Measurements from ENCODE around the gene MSI2. TPM values are rescaled to one million over a fixed set of nuclear protein-coding genes. Genes with fewer than 3 reads are reported as not detected.
"Not testable (repeated sequence)": the region's sequence is repeated elsewhere in the genome, so short reads cannot be mapped to it uniquely, and the experiment has no call there.

The MSI2 gene
- total and polyA plus RNA-seq, 7 donors = 12.6 to 25.8 (median 21.3) TPM

- TF ChIP-seq POLR2A (IDR thresholded peaks at IDR 0.05) (no peak), POLR2AphosphoS5 (IDR thresholded peaks at IDR 0.05) (no peak), CTCF (IDR thresholded peaks at IDR 0.05) (no peak), EP300 (IDR thresholded peaks at IDR 0.05) (no peak)
- 79 to 94% methylated on average over 7 of the region's 7 CpGs for WGBS, 2 donors
- no peaks in the 10 kb centered on the region for H3K4me1 ChIP-seq
- no peak overlapping the region for H3K27ac ChIP-seq
- H3K27me3 ChIP-seq = no peaks in the 10 kb centered on the region
- H3K36me3 ChIP-seq = no peaks in the 10 kb centered on the region
- intact Hi-C loops (cut with DNase I) = no loop called here
- no peak for DNase-seq
- H3K4me3 ChIP-seq = no peak overlapping the region
- no peaks in the 10 kb centered on the region for H3K9me3 ChIP-seq
These were observed 242.1 kb downstream of the MSI2 start for GRCh38 chr17:57498443-57498842.

- DNase-seq; H3K27me3 ChIP-seq; intact Hi-C loops (cut with DNase I); H3K27ac ChIP-seq; H3K4me3 ChIP-seq; H3K4me1 ChIP-seq; H3K36me3 ChIP-seq; H3K9me3 ChIP-seq: not testable (repeated sequence)
- WGBS, 2 donors = 87 to 95% methylated on average over 3 of the region's 3 CpGs
These were observed 242.9 kb downstream of the MSI2 start for GRCh38 chr17:57499221-57499620.

- no peaks in the 10 kb centered on the region for H3K27me3 ChIP-seq
- H3K27ac ChIP-seq = no peak overlapping the region
- H3K36me3 ChIP-seq = no peaks in the 10 kb centered on the region
- WGBS, 2 donors = 83 to 93% methylated on average over 6 of the region's 6 CpGs
- H3K4me1 ChIP-seq = no peaks in the 10 kb centered on the region
- no peaks in the 10 kb centered on the region for H3K9me3 ChIP-seq
- no peak for DNase-seq
- TF ChIP-seq POLR2AphosphoS5 (IDR thresholded peaks at IDR 0.05) (no peak), CTCF (IDR thresholded peaks at IDR 0.05) (no peak), EP300 (IDR thresholded peaks at IDR 0.05) (no peak), POLR2A (IDR thresholded peaks at IDR 0.05) (no peak)
- no peak overlapping the region for H3K4me3 ChIP-seq
- intact Hi-C loops (cut with DNase I) = no loop called here
These were observed 243.3 kb downstream of the MSI2 start for GRCh38 chr17:57499648-57500049.

- no peaks in the 10 kb centered on the region for H3K36me3 ChIP-seq
- no peaks in the 10 kb centered on the region for H3K9me3 ChIP-seq
- no peak for DNase-seq
- WGBS, 2 donors = 89 to 91% methylated on average over 9 of the region's 9 CpGs
- no peak overlapping the region for H3K27ac ChIP-seq
- TF ChIP-seq EP300 (IDR thresholded peaks at IDR 0.05) = no peak
- TF ChIP-seq POLR2A (IDR thresholded peaks at IDR 0.05) = no peak
- no peak for TF ChIP-seq CTCF (IDR thresholded peaks at IDR 0.05)
- TF ChIP-seq POLR2AphosphoS5 (IDR thresholded peaks at IDR 0.05) = no peak
- H3K27me3 ChIP-seq = no peaks in the 10 kb centered on the region
- no peaks in the 10 kb centered on the region for H3K4me1 ChIP-seq
- no peak overlapping the region for H3K4me3 ChIP-seq
- intact Hi-C loops (cut with DNase I) = no loop called here
These were observed 244.7 kb downstream of the MSI2 start for GRCh38 chr17:57501016-57501415.

GRCh38 chr17:57502022-57502421, 245.7 kb downstream of the MSI2 start:
- H3K4me1 ChIP-seq = peaks cover 0 to 6% (median 0%) of the 10 kb centered on the region in 4 donors
- WGBS, 2 donors = 86 to 95% methylated on average over 4 of the region's 4 CpGs
- no peak for DNase-seq
- no peaks in the 10 kb centered on the region for H3K9me3 ChIP-seq
- no peaks in the 10 kb centered on the region for H3K36me3 ChIP-seq
- H3K4me3 ChIP-seq = no peak overlapping the region
- no peak overlapping the region for H3K27ac ChIP-seq
- intact Hi-C loops (cut with DNase I) = no loop called here
- H3K27me3 ChIP-seq = no peaks in the 10 kb centered on the region
- TF ChIP-seq POLR2AphosphoS5 (IDR thresholded peaks at IDR 0.05) (no peak), POLR2A (IDR thresholded peaks at IDR 0.05) (no peak), EP300 (IDR thresholded peaks at IDR 0.05) (no peak)

GRCh38 chr17:57502811-57503241, 246.5 kb downstream of the MSI2 start:
- peaks cover 0 to 12% (median 0%) of the 10 kb centered on the region in 4 donors for H3K4me1 ChIP-seq
- H3K27me3 ChIP-seq = no peaks in the 10 kb centered on the region
- intact Hi-C loops (cut with DNase I) = no loop called here
- no peak overlapping the region for H3K4me3 ChIP-seq
- DNase-seq = no peak
- H3K36me3 ChIP-seq = no peaks in the 10 kb centered on the region
- no peaks in the 10 kb centered on the region for H3K9me3 ChIP-seq
- TF ChIP-seq POLR2AphosphoS5 (IDR thresholded peaks at IDR 0.05) (no peak), EP300 (IDR thresholded peaks at IDR 0.05) (no peak), CTCF (IDR thresholded peaks at IDR 0.05) (no peak), POLR2A (IDR thresholded peaks at IDR 0.05) (no peak)
- 91 to 94% methylated on average over 2 of the region's 2 CpGs for WGBS, 2 donors
- no peak overlapping the region for H3K27ac ChIP-seq

All from sigmoid colon (tissue), 7 donors.